CD4-positive, CD25-positive, alpha-beta regulatory T cell (primary cell): ENCODE data around the gene AGTR1. TPM values are rescaled to one million over a fixed set of nuclear protein-coding genes. Genes with fewer than 3 reads are reported as not detected.
"Not testable (repeated sequence)": the region's sequence is repeated elsewhere in the genome, so short reads cannot be mapped to it uniquely, and the experiment has no call there.

Source experiments
- ATAC-seq, 2 donors: fragments of 150-1000 bp; cut with Tn5 transposase; one replicate each; pipeline ENCODE4 v1.10.0; 2021; ENCODE audit warnings: low read depth in 2 of 2, moderate number of reproducible peaks in 2 of 2, moderate library complexity in 1 of 2
- DNase-seq, 3 donors: peaks; one replicate each; pipeline versions ENCODE4 v3.0.0 to v3.0.0-alpha.2; 2012 to 2022; ENCODE audit warnings: mixed read lengths in 1 of 3
- H3K27ac ChIP-seq: one replicate; pipeline ENCODE4 v1.7.0; 2013; ENCODE audit warnings: mild to moderate bottlenecking, low read length; ENCODE audit not compliant: insufficient read depth, poor library complexity, severe bottlenecking
- H3K27me3 ChIP-seq: one replicate; pipeline ENCODE4 v1.7.0; 2013; ENCODE audit warnings: low read length; ENCODE audit not compliant: control insufficient read depth, insufficient read depth
- H3K36me3 ChIP-seq: one replicate; pipeline ENCODE4 v1.7.0; 2013; ENCODE audit warnings: mild to moderate bottlenecking, low read length, moderate library complexity; ENCODE audit not compliant: control insufficient read depth, insufficient read depth
- H3K4me1 ChIP-seq: 2 replicates; pipeline ENCODE4 v1.7.0; 2013; ENCODE audit warnings: mild to moderate bottlenecking, low read length; ENCODE audit not compliant: insufficient read depth, control insufficient read depth, poor library complexity, severe bottlenecking
- H3K4me3 ChIP-seq: one replicate; pipeline ENCODE4 v1.7.0; 2013; ENCODE audit warnings: low read depth, mild to moderate bottlenecking, low read length, moderate library complexity
- H3K9me3 ChIP-seq, 2 experiments: 1 replicate in 1 of 2; 2 replicates in 1 of 2; pipeline ENCODE4 v1.7.0; 2013; ENCODE audit warnings: low read length in 2 of 2, mild to moderate bottlenecking in 1 of 2, moderate library complexity in 1 of 2; ENCODE audit not compliant: control insufficient read depth in 2 of 2
- H3K27ac Mint-ChIP-seq, 3 donors: one replicate each; pipeline ENCODE4 v1.8.0; 2020 to 2022; ENCODE audit warnings: mild to moderate bottlenecking in 3 of 3, mixed read lengths in 3 of 3, moderate library complexity in 2 of 3
- H3K27me3 Mint-ChIP-seq: one replicate; pipeline ENCODE4 v1.8.0; 2022; ENCODE audit warnings: mild to moderate bottlenecking, mixed read lengths
- H3K36me3 Mint-ChIP-seq: one replicate; pipeline ENCODE4 v1.8.0; 2020; ENCODE audit warnings: mixed read lengths
- H3K4me1 Mint-ChIP-seq, 4 donors: one replicate each; pipeline ENCODE4 v1.8.0; 2020 to 2022; ENCODE audit warnings: mixed read lengths in 4 of 4, mild to moderate bottlenecking in 1 of 4
- H3K4me3 Mint-ChIP-seq, 4 donors: one replicate each; pipeline ENCODE4 v1.8.0; 2020 to 2022; ENCODE audit warnings: mild to moderate bottlenecking in 4 of 4, mixed read lengths in 4 of 4, moderate library complexity in 3 of 4
- H3K9me3 Mint-ChIP-seq, 7 donors: one replicate each; pipeline ENCODE4 v1.8.0; 2020 to 2022; ENCODE audit warnings: mixed read lengths in 7 of 7, mild to moderate bottlenecking in 3 of 7, moderate library complexity in 2 of 7
- polyA plus RNA-seq, 4 donors: library from polyadenylated mRNA; unstranded; fragments of 300-500 nt; fragmentation: Illumina TruSeq; gene quantifications; one replicate each; pipeline ENCODE4 v1.2.3, GENCODE V29; 2021
- total RNA-seq: library from RNA; stranded (reverse); gene quantifications from one replicate; pipeline ENCODE4 v1.2.3, GENCODE V29; 2022

Gene AGTR1
- total and polyA plus RNA-seq, 5 donors from 2014 or later, result not detected

DNA sequence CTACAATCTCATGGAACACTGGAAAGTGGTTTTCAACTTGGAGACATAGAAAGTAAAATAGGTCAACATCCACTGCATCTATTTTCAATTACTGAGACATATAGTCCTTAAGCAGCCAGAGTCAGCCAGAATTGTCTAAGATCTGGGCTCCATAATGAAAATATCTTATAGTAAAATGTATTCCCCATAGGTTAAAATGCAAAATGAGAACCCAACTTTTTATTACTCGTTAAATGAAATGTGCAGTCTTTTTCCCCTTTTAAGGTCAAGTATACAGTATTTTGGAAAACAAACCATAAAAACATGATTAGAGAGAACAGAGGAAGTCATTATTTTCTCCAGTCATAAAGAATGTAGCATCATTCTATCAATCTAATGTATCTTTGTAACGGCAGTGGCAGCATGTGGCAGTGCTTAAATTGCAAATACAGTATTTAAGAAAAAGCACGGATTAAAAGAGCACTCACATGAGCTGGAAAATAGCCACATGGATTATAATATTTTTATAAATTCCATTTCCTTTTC is 65.5 kb downstream of the AGTR1 start:
- no peak overlapping the region for H3K4me3 ChIP-seq
- Mint-ChIP-seq H3K27me3 (no peaks in the 10 kb centered on the region), H3K9me3 (no peaks in the 10 kb centered on the region), H3K4me1 (no peaks in the 10 kb centered on the region), H3K27ac (no peak overlapping the region), H3K36me3 (no peaks in the 10 kb centered on the region), H3K4me3 (no peak overlapping the region)
- DNase-seq (no peak), ATAC-seq (no peak)
- no peaks in the 10 kb centered on the region for H3K9me3 ChIP-seq
- no peaks in the 10 kb centered on the region for H3K36me3 ChIP-seq
- no peak overlapping the region for H3K27ac ChIP-seq
- H3K27me3 ChIP-seq, result no peaks in the 10 kb centered on the region
- no peaks in the 10 kb centered on the region for H3K4me1 ChIP-seq

- no peak overlapping the region for H3K4me3 ChIP-seq
- Mint-ChIP-seq H3K9me3 (peaks cover 0 to 2% (median 0%) of the 10 kb centered on the region in 7 donors), H3K27ac (no peak overlapping the region), H3K36me3 (no peaks in the 10 kb centered on the region), H3K4me3 (no peak overlapping the region), H3K4me1 (no peaks in the 10 kb centered on the region), H3K27me3 (no peaks in the 10 kb centered on the region)
- ATAC-seq (no peak), DNase-seq (no peak)
- no peak overlapping the region for H3K27ac ChIP-seq
- no peaks in the 10 kb centered on the region for H3K9me3 ChIP-seq
- no peaks in the 10 kb centered on the region for H3K36me3 ChIP-seq
- H3K4me1 ChIP-seq, result no peaks in the 10 kb centered on the region
- no peaks in the 10 kb centered on the region for H3K27me3 ChIP-seq
These were observed 66.6 kb downstream of the AGTR1 start for GRCh38 chr3:148763986-148764935.

DNA sequence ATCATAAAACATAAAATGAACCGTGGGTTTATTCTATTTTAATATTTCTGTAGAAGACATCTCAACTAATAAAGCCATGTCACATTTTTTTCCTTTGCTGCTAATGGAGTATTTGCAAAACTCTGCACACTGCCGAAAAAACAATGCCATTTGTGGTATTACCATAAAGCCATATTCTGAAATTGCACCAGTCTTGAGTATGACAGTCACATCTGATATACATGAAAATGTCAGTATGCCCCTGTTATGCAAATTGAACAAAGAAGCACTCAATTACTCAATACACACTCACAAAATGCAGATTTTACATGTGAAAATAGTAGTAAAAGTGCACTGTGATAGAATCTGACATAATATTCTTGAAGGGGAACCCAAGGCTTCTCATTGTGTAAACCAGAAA is 74.7 kb downstream of the AGTR1 start:
- Histone ChIP-seq H3K36me3 (no peaks in the 10 kb centered on the region), H3K4me1 (no peaks in the 10 kb centered on the region), H3K9me3 (no peaks in the 10 kb centered on the region), H3K4me3 (no peak overlapping the region), H3K27me3 (no peaks in the 10 kb centered on the region), H3K27ac (no peak overlapping the region)
- Mint-ChIP-seq H3K4me3 (no peak overlapping the region), H3K36me3 (no peaks in the 10 kb centered on the region), H3K27ac (no peak overlapping the region), H3K4me1 (no peaks in the 10 kb centered on the region), H3K27me3 (peaks cover 4% of the 10 kb centered on the region), H3K9me3 (peaks cover 0 to 7% (median 3%) of the 10 kb centered on the region in 7 donors)
- ATAC-seq, result no peak
- no peak for DNase-seq

DNA sequence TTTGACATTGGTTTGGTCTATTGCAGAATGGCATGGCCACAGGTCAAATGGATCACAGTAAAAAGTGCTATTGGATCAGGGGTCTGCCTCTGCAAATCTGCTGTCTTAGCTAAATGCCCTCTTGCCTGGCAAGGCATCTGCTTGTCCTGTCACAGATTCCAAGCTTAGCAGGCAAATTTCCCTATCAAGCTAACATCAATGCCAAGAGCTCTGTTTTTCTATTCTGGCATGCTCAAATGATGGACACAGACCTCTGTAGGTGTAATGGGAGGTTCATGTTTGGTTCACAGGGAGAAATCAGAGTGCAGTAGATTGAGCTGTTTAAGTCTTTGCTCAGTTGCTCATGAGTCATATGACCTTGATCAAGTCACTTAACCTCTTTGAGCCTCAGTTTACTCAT is 75.1 kb downstream of the AGTR1 start:
- H3K27ac ChIP-seq, result no peak overlapping the region
- no peak overlapping the region for H3K27ac Mint-ChIP-seq
- no peaks in the 10 kb centered on the region for H3K27me3 ChIP-seq
- peaks cover 0 to 7% (median 3%) of the 10 kb centered on the region in 7 donors for H3K9me3 Mint-ChIP-seq
- H3K4me1 ChIP-seq, result no peaks in the 10 kb centered on the region
- H3K36me3 ChIP-seq, result no peaks in the 10 kb centered on the region
- no peak overlapping the region for H3K4me3 ChIP-seq
- H3K4me3 Mint-ChIP-seq, result no peak overlapping the region
- H3K4me1 Mint-ChIP-seq, result no peaks in the 10 kb centered on the region
- peaks cover 4% of the 10 kb centered on the region for H3K27me3 Mint-ChIP-seq
- no peaks in the 10 kb centered on the region for H3K9me3 ChIP-seq
- ATAC-seq, result no peak
- no peaks in the 10 kb centered on the region for H3K36me3 Mint-ChIP-seq
- DNase-seq, result no peak

GRCh38 chr3:148773805-148774204 is 76.1 kb downstream of the AGTR1 start:
- H3K4me1 Mint-ChIP-seq, result no peaks in the 10 kb centered on the region
- Histone ChIP-seq H3K36me3 (no peaks in the 10 kb centered on the region), H3K9me3 (no peaks in the 10 kb centered on the region), H3K27me3 (no peaks in the 10 kb centered on the region), H3K4me3 (no peak overlapping the region), H3K4me1 (no peaks in the 10 kb centered on the region), H3K27ac (no peak overlapping the region)
- peaks cover 4% of the 10 kb centered on the region for H3K27me3 Mint-ChIP-seq
- no peak overlapping the region for H3K4me3 Mint-ChIP-seq
- ATAC-seq (no peak), DNase-seq (no peak)
- H3K36me3 Mint-ChIP-seq, result no peaks in the 10 kb centered on the region
- peaks cover 0 to 7% (median 3%) of the 10 kb centered on the region in 7 donors for H3K9me3 Mint-ChIP-seq
- H3K27ac Mint-ChIP-seq, result no peak overlapping the region

DNA sequence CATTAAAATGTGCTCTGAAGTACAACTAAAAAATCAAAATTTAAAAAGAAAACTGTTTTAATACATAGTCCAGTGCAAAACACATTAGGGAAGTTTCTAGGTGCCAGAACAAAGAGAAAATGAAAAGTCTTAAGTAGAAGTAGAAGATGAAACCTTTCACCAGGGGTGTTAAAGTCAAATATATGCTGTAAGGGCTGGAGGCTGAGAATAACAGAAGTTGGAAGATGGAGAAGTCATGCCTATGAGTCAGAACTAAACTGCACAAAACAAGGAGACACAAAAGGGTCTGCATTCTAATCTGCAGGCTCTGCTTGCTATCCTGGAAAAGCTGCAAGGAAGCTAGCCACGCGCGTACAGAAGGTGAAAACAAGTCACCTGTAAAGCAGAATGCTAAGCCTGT is 81.2 kb downstream of the AGTR1 start:
- Histone ChIP-seq H3K9me3 (no peaks in the 10 kb centered on the region), H3K4me1 (no peaks in the 10 kb centered on the region), H3K4me3 (no peak overlapping the region), H3K36me3 (no peaks in the 10 kb centered on the region), H3K27ac (no peak overlapping the region), H3K27me3 (no peaks in the 10 kb centered on the region)
- no peak overlapping the region for H3K27ac Mint-ChIP-seq
- H3K4me3 Mint-ChIP-seq, result no peak overlapping the region
- peaks cover 4% of the 10 kb centered on the region for H3K27me3 Mint-ChIP-seq
- no peaks in the 10 kb centered on the region for H3K4me1 Mint-ChIP-seq
- H3K9me3 Mint-ChIP-seq, result peaks cover 0 to 3% (median 0%) of the 10 kb centered on the region in 7 donors
- DNase-seq (no peak), ATAC-seq (no peak)
- H3K36me3 Mint-ChIP-seq, result no peaks in the 10 kb centered on the region

DNA sequence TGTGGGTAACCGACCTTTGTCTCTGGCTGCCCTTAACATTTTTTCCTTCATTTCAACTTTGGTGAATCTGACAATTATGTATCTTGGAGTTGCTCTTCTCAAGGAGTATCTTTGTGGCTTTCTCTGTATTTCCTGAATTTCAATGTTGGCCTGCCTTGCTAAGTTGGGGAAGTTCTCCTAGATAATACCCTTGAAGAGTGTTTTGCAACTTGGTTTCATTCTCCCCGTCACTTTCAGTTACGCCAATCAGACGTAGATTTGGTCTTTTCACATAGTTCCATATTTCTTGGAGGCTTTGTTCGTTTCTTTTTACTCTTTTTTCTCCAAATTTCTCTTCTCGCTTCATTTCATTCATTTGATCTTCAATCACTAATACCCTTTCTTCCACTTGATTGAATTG is 87.3 kb downstream of the AGTR1 start:
- DNase-seq, H3K4me1 ChIP-seq, H3K36me3 ChIP-seq, H3K27ac Mint-ChIP-seq, H3K4me3 Mint-ChIP-seq, H3K36me3 Mint-ChIP-seq, H3K4me1 Mint-ChIP-seq, ATAC-seq, H3K27me3 ChIP-seq, H3K27me3 Mint-ChIP-seq, H3K9me3 Mint-ChIP-seq, H3K4me3 ChIP-seq, H3K9me3 ChIP-seq, H3K27ac ChIP-seq: not testable (repeated sequence)

DNA sequence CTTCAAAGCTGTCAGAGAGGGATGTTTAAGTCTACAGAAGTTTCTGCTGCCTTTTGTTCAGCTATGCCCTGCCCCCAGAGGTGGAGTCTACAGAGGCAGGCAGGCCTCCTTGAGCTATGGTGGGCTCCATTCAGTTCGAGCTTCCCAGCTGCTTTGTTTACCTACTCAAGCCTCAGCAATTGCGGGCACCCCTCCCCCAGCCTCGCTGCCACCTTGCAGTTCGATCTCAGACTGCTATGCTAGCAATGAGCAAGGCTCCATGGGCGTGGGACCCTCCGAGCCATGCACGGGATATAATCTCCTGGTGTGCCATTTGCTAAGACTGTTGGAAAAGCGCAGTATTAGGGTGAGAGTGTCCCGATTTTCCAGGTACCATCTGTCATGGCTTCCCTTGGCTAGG is 88.5 kb downstream of the AGTR1 start:
- not testable (repeated sequence) for H3K9me3 ChIP-seq, H3K4me3 Mint-ChIP-seq, H3K36me3 ChIP-seq, H3K4me1 Mint-ChIP-seq, H3K27ac ChIP-seq, H3K9me3 Mint-ChIP-seq, ATAC-seq, H3K4me1 ChIP-seq, DNase-seq, H3K36me3 Mint-ChIP-seq, H3K27me3 Mint-ChIP-seq, H3K27me3 ChIP-seq, H3K27ac Mint-ChIP-seq, H3K4me3 ChIP-seq
